HG03521 (cell line): ENCODE results near the gene GCSAM.

Experiments
- ATAC-seq: cut with Tn5 transposase; IDR thresholded peaks from one replicate; pipeline ENCODE4 v1.9.1; 2021; ENCODE audit warnings: mild to moderate bottlenecking, moderate library complexity; ENCODE audit not compliant: unreplicated experiment

The GCSAM gene

DNA sequence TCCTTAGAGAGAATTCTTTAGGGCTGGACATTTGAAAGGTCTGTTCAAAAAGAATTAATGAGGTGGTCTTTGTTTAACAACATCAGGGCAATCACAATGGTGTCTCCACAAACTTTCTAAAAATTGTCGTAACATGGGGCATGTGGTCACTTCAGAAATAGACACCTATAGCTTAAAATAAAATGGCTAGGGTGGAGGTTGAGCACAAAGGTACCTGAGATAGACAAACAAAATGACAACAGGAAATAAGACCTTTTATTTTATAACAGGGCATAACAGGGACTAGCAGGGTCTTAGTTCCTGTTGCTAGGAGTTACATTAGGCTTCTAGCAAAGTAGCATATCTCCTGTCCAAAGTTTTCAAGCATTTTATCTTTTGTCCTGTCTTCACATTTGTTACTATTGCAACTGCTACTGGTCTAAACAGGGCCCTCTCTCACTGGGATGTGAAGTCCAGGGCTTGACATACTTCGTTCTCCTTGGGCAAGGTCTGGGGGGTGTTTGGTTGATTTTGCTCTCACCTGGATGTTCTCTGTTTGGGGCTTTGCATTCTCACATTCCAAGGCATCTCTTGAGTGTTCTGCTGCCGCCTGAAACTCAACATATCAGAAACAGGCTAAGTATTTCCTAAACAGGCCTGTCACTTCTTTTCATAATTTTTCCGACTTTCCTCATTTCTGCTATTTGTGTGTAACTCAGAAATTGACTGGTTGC is 3.0 kb downstream of the GCSAM start:
- no peak for ATAC-seq

DNA sequence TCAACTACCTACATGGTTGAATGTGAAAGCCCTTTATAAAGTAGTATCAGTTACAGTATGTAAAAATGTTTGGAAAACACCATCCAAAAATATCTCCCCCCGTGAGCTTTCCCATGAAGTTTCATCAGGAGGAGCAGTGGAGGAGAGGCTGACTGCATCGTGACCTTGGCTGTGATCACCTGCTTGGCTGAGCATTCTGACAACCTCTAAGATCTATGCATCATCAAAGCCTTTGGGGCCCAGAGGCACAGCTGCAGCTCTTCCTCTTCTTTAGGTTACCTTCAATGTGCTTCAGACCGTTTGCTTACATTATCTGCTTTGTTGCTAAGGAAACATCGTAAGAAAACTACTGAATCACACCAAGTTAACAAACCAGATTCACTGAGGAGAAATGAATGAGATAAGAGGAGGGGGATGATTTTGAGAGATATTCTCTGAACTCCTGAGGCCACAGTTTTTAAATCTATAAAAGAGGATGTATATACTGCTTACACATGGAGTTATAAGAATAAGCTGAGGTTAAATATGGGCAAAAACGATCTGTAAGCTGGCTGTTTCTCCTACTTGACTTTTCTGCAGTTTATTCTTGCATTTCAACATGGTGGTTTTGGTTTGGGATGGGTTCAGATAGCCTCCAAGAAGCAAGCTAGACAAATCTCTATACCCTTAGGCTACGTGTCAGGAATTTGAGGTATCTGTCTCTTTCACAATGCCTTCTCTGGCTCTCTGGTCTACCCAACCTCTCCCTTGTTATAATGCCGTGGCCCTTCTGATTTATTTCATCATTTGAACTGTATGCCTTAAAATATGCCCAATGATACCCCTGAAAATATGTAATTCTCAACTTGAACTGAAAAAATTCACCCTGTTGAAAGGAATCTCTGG is 4.0 kb downstream of the GCSAM start:
- peak; percentile 70 for ATAC-seq

DNA sequence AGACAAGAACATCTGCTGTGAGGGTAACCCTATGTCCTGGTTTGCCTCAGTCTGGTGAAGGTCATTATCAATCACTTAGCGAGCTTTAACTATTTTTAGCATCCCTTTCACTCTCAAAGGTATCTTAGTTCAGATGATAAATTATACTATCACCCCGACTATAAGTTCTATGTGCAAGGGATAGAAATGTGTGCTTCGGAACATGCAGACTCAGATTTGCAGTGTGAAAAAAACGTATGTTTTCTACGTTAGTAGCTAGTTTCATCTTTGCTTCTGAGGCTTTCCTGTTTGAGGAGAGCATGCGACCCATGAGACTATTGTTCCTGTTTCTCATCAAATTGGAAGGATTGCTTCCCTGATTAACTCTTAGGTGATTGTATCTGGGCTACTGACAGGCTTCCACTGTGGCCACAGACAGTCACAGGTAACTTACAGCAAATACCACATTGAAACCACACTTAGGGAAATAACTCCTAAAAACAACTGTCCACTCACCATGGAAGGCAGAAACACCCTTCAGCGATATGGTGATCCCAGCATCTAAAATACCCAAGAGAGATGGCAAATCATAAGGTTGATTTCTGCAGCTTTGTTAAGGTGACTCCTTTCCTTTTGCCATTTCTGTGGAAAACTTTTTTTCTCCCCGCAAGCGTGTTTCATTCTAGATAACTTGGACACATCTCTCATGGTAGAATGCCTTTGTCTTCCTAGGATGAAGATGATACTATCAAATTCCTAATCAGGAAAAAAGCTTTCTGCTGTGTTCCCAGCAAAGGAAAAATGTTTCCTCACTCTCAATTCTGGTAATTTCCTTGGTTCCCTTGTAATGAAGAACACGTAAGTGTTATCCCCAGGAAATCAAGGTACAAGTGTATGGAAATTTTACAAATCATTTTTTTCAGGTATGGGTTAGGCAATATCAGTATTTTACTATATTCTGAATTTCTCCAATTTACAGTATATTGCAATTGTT is 5.2 kb downstream of the GCSAM start:
- no peak for ATAC-seq

DNA sequence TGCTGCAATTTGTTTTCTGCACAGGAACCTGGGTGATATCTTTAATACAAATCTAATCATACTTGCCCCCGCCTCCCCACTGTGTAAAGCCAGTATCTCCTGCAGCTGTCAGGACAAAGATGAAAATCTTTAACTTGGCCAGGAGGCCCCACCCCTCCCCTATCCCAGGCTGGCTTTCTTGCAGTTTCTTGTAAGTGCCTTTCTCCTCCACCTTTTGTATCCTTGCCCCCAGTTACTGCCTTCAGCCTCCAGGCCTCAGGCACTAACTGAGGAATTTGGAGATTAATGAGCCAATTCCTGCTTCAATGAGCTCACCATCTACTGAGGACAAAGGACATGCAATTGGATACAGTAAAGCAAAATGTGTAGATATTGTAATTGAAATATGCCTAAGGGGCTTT is 6.5 kb downstream of the GCSAM start:
- ATAC-seq, result no peak

DNA sequence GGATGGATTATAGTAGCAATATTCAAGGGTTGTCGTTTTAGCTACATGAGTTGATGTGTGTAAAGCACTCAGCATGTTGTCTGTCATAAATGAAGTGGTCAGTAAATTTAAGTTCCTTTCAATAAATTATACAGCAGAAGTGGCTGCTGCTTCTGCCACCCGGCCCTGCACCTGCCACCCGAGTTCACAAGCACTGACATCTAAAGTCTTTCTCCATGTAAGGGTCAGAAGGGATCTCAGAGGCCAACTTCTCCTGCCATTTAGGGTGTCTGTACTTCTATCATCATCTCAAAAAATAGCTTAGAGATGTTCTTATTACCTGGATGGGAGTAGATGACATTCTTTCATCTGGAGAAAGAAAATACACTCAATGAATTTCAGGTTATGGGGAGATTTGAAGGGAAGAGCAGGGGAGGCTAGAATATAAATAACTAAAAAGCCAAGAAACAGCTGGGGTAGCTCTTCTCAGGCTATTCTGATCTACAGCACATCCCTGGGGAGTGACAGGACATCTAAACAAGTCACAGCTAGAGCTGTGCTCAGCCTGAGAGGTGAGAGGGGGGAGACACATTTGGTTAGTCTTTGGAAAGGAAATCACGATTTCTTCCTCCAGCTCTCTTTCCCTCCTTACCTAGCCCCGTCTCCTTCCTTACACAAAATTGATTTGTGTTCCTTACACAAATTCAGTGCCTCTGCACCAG is 8.0 kb downstream of the GCSAM start:
- ATAC-seq, result no peak

DNA sequence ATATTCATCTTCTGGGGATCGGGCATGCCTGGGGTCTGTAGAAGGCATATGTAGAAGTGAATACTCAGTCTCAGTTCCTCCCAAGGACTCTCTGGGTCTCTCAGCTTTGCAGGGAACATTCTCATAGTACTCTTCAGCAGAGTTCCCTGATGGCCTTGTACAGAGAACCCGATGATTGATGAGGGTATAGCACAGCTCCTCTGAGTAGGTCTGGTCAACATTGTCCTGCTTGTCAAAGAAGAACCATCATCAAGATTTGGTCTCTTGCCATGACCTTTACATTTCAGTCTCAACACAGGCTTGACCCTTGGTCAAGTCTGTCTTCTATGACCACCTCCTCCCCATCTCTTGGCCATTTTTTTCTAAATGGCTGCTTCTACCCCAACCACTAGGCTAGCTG is 9.5 kb downstream of the GCSAM start:
- ATAC-seq, result no peak

DNA sequence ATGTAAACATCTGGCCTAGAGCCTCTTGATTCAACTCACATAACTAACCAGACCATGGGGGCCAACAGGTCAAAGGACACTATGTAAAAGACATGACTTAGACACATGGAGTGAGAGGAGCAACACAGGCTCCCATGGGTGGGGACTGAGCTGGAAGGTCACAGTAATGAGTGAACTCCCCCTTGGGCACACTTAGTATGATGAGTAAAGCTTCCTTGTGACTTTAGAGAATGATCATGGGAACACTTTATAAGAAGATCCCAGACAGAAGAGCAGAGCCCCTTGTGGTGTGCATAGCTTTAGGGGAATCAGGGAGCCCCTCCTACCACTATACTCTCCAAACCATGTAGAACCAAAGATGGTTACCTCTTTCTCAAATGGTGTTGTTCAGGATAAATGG is 10.2 kb downstream of the GCSAM start:
- no peak for ATAC-seq

DNA sequence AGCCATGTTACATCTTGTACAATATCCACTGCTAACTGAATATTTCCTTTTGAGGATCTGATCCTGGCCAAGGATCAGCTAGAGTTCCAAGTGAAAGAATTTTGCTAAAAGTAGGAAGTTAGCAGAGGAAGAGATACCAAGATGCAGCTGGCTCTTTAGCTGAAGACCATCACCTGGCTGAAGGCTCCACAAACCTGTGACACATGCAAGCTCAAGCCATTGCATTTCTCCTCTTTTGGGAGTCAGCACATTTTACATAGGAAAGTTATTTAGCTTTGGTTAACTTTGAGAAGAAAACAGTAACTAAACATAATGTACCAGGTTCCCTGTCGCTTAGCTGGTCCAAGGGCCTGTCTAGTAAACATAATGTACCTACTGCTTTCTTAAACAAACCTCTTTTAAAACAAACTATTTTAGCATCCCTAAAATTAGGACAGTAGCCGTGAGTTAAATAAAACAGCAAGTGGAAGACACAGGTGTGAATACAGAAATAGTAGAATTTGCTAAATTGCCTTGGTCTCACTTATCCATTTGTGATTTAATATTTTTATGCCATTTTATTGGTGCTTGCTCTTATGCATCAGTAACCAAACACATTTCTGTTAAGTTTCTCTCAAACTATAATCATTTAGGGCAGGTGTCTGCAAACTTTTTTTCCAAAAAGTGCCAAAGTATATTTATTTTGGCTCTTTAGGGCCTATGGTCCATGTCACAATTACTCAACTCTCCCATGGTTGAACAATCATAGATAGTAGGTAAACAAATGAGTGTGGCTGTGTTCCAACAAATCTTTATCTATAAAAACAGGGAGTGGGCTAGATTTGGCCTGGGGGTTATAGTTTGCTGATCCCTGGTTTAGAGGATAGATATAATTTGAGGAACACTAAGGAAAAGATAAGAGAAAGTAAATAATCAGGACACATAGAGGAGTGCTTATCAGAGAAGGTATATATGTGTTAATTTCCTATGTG is 11.2 kb downstream of the GCSAM start:
- ATAC-seq, result no peak

DNA sequence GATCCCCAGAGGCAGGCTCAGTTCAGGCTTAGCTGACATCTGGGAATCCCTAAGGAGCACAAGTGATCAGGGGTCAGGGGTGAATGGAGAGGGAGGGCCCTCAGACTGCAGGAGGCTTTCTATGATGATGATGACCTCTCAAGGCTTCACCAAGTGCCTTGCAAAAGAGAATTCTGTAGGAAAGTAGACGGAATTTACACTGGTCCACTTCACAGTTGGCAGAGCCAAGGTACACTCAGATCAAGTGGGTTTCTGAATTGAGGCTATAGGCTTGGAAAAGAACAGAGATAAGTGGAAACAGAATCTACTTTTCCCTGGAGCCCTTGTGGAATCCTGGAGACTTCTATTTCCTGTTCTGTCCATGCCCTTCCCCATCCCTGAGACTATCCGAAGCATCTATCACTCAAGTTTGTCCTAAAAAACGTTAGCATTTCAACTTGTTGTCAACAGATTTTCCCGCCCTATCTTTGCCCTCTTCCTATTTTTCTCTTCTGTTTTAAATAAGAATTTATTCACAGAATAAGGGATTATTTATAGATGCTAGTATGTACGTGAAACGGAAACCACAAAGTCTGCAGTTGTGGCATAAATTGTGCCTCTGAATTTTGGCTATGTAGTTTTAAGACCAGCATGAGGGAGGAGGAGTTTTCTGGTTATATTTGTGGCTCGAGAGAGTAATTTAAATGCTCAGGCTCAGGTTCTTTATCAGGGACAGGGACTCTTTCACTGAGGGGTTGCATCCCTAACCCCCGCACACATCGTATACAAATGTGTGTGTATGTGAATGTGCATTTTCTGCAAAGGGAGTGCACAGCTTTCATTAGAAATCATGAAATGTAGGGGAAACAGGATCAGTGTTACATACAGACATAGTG is 12.8 kb downstream of the GCSAM start:
- ATAC-seq, result no peak

DNA sequence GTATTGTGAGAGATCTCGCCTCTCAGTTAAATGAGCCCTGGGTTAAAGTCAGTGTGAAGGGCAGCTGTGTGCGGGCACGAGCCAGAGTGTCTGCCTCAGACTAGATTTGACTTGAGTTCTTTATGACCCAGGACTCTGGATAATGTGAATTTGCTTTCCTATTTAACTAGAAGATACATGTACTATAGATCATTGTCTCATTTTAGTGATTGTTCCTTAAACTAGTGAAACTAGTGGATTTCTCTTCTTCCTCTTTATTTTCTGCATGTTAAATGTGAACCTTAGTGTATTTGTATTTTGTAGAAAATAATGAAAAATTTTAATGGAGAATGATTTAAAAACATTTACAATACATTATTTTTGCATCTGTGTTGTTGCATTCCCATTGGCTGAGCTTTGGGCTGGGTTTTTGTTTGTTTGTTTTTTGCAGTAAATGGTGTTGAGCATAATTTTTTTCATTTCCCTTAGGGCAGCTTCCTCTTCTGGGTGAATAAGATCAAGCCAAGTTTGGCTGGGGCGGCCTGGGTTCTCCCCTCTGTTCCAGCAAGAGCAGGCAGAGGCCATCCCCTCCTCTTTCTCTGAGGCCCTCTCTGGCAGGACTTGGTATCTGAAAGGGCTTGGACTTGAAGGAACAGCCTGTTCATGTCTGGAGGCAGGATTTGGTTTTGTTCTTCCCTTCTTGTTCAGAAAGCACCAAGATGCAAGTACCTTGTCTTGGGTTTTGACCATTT is 15.0 kb downstream of the GCSAM start:
- peak; percentile 30 for ATAC-seq

DNA sequence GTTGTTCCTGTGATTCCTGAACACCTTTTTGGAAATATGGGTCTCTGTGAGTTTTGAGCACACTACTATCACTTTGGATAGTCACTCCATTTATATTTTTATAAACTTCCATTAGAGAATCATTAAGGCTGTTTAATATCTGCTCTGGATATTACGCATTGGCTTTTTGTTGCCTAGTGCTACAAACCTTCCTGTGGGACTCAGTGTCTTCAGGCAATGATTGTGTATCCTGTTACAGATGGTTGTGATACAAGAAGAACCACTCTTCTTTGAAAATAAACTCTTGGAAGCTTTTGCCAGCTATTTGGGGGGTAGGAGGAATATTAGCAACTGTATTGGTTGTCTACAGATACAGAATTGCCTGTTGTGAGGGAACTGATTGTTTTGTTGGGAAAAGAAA is 15.6 kb downstream of the GCSAM start:
- ATAC-seq, result no peak

DNA sequence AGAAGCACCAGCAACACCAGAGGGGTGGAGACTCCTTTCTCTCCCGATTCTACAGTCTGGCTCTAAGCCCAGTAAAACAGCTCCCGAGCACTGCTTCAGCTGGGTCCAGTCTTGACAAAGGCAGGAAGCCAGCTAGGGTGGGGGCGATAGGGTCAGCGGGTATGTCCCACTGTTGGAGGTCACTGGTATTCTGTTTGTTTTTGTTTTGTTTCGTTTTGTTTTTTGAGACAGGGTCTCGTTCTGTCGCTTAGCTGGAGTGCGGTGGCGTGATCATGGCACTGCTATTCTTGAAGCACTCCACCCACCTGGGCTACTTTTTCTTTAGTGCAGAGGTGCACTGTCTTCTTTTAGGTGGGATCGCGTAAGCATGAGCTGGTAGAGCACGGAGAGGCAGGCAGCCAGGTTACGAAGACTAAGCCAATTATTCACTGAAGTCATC is 16.3 kb downstream of the GCSAM start:
- ATAC-seq, result no peak

DNA sequence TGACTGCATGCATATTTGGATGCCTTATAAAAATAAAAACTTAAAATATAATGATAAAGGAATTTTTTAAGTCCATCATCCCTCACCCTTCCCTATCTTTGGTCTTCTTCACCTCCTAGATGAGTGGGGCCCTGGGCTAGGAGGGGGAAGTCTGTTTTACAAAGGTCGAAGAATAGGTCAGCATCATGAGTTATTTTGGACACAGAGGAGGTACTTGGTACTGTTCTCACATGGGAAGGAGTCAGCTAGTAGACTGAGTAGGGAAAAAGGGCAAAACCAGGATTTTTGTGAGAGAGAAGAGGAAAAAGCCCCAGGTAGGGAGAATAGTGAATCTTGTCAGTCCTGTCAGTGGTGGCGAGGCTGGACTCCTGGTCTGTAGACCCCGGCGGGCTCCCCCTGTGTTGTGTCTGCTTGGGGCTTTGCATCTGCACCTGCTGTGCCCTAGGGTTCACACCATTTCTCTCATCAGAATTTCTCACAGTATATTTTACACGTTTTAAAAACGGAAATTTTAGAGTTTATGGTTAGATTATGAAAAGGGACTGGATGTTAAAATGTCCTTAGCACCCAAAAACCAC is 17.2 kb downstream of the GCSAM start:
- no peak for ATAC-seq

DNA sequence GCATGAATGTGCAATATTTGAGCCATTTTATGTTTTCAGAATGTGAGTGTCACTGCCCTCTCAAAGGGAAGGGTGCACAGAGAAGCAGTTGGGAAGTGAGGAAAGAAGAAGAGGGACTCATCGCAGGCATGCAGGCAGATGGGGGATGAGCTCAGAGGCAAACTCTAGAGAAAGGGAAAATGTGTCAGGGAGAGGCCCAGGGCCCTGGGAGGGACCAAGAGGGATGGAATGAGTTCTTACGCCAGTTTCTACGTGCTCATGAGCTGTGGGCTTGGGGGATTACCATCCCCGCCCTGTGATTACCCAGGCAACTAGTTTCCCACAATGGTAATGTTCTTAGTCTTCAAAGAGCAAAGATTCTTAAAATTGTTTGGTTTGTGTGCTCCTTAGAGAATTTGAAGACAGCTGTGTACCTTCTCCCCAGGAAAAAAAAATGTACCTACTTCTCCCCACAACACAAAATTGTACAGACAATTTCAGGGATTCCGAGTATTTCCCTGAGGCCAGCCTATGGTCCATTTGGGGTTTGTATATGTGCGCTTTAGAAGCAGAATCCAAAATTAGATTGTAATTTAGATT is 17.8 kb downstream of the GCSAM start:
- ATAC-seq, result no peak

DNA sequence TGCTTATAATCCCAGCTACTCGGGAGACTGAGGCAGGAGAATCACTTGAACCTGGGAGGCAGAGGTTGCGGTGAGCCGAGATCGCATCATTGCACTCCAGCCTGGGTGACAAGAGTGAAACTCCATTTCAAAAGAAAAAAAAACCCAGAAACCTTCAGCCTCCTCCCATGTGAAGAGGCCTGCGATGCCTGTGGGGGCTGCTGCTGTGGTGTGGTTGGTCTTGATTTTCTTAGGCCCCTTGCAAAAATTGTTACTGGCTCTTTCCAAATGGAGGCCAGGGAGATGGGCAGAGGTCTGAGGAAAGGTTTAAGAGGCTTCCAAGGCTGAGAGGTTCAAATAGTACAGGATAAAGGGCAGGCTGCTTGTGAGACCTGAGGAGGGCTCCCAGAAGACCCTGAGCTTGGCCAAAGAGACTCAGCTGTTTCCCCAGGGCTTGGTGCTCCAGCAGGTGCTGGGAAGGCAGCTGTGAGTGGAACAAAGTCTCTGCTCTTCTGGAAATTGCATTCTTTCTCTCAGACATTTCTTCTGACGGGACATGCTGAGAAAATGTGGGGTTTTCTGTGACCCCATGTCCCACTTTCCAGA is 18.4 kb downstream of the GCSAM start:
- ATAC-seq, result peak; percentile 27

DNA sequence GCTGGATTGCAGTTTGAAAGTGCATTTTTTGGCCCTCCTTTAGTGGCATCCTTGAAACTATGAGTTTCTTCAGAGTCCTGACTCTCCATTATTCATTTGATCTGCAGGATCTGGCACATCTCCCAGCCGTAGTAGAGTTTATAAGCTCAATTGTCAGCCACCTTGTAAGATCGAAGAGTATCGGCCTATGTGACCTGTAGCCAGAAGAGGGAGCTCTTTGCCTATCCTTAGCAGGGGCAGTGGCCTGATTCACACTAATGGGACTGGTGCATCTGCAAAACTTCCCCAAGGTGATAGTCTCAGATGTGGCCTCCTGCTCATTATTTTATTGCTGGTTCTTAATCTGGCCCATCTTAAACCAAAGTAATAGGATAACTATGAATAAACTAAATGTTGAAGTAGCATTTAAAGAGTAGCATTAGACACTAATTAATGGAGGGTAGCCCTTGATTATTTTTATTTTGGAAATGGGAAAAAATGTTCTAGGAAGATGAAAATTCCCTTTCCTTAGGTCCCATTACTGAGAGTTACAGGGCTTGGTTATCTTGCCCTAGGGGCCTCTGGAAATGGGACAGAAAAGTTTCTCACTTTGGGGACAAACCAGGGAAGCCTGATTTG is 21.2 kb downstream of the GCSAM start:
- ATAC-seq, result no peak
